Retinal pigment epithelial cell (primary cell): ENCODE results near the gene SYK.

Source experiments
- DNase-seq: peaks from one replicate; pipeline ENCODE4 v3.0.0-alpha.2; 2010; ENCODE audit warnings: low read depth
- H3K4me3 ChIP-seq: 2 replicates; pipeline ENCODE4 v1.5.1; 2011; ENCODE audit warnings: mild to moderate bottlenecking, low read length, control low read depth, moderate library complexity
- TF ChIP-seq, protein P1 (sequence below): conservative IDR thresholded peaks from 2 replicates; pipeline ENCODE4 v1.5.1; 2011; ENCODE audit warnings: low read depth, low read length, control low read depth, inconsistent platforms

Gene SYK

GRCh38 chr9:90904706-90905478, 103.3 kb downstream of the SYK start:
- TF ChIP-seq, protein P1, sequence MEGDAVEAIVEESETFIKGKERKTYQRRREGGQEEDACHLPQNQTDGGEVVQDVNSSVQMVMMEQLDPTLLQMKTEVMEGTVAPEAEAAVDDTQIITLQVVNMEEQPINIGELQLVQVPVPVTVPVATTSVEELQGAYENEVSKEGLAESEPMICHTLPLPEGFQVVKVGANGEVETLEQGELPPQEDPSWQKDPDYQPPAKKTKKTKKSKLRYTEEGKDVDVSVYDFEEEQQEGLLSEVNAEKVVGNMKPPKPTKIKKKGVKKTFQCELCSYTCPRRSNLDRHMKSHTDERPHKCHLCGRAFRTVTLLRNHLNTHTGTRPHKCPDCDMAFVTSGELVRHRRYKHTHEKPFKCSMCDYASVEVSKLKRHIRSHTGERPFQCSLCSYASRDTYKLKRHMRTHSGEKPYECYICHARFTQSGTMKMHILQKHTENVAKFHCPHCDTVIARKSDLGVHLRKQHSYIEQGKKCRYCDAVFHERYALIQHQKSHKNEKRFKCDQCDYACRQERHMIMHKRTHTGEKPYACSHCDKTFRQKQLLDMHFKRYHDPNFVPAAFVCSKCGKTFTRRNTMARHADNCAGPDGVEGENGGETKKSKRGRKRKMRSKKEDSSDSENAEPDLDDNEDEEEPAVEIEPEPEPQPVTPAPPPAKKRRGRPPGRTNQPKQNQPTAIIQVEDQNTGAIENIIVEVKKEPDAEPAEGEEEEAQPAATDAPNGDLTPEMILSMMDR = no peak
- no peak overlapping the region for H3K4me3 ChIP-seq
- no peak for DNase-seq

DNA sequence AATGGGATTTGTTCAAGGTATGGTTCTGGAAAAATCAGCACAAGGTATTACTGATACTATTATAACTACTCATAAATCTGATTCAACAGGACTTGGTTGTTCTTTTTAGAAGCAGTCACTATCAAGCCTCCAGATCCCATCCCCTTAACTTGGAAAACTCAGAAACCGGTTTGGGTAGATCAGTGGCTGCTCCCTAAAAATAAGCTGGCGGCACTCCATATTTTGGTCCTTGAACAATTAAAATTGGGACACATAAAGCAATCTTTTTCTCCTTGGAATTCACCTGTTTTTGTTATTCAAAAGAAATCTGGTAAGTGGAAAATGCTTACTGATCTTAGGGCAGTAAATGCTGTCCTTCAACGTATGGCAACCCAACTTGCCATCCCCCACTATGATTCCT, 104.2 kb downstream of the SYK start:
- TF ChIP-seq, protein P1 = no peak
- DNase-seq = no peak
- no peak overlapping the region for H3K4me3 ChIP-seq

DNA sequence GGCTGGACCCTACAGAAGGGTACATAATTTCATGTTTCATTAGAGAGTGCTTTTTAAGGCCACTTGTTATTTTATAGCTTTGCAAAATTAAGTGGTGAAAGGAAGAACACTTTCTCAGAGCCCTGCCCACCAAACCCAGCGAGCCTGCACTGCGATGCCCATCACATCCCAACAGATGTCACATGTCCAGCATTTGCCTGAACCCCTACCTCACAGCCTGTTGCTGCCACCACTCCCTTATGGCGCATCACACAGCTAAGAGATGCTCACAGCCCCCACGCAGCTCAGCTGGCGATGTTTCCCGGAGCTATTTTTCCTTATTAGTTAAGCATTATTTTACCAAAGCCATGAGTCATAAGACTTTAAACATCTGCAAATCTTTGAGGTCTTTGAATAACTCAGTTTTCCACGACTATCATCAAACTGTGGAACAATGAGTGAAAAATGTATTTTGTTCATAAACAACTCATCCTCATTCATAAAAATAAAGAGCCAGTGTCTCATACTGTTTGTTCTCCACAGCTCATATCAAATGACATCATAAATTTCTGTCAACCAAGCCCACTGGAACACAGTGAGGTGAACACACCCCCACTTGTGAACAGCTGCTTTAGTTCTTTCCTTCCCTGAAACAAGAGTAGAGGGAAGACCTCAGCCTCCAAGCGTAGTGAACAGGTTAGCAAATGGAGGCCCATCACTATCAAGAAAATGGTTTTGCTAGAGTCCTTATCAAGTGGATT, 104.9 kb downstream of the SYK start:
- TF ChIP-seq, protein P1 = no peak
- no peak for DNase-seq
- H3K4me3 ChIP-seq = no peak overlapping the region

DNA sequence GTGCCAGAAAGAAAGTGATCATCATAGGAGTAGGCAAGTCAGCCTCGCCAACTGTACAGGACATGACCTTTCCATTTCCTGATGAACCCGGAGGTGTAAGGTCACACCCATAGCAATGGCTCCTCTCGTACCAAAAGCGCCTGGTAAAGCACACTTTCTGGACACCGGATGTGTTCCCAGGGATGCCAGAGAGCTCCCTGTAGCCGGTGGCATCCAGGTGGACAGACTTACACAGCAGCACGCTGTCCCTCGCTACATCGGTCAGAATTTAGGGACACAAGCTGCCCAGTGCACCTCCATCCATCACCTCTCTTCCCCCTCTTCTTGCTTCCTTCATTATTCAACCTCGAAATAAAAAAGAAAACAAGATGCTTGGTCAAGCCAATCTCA, 105.4 kb downstream of the SYK start:
- DNase-seq = no peak
- no peak overlapping the region for H3K4me3 ChIP-seq
- TF ChIP-seq, protein P1 = no peak

GRCh38 chr9:90907790-90908189, 106.2 kb downstream of the SYK start:
- TF ChIP-seq, protein P1 = no peak

GRCh38 chr9:90909225-90909624, 107.6 kb downstream of the SYK start:
- DNase-seq = no peak
- TF ChIP-seq, protein P1 = no peak
- no peak overlapping the region for H3K4me3 ChIP-seq

More at GRCh38 chr9:90907790-90908189, 106.2 kb downstream of the SYK start:
- no peak overlapping the region for H3K4me3 ChIP-seq
- DNase-seq = no peak
